Thyroid gland (tissue), 4 donors: ENCODE data around the gene PFKFB2. TPM values are rescaled to one million over a fixed set of nuclear protein-coding genes. Genes with fewer than 3 reads are reported as not detected.

ENCODE experiments used
- DNase-seq, 2 donors: peaks; one replicate each; pipeline ENCODE4 v3.0.0-alpha.2; 2019
- H3K27ac ChIP-seq, 3 donors: fragments of 200-600 bp; sonication (generic); 1 replicate in 2 of 3; 2 replicates in 1 of 3; pipeline ENCODE4 v1.5.1; 2016 to 2019; ENCODE audit warnings: mild to moderate bottlenecking in 1 of 3, moderate library complexity in 1 of 3
- H3K27me3 ChIP-seq: fragments of 200-600 bp; sonication (generic); one replicate; pipeline ENCODE4 v1.5.1; 2019
- H3K36me3 ChIP-seq, 2 donors: fragments of 200-600 bp; sonication (generic); one replicate each; pipeline ENCODE4 v1.5.1; 2016 to 2019
- H3K4me1 ChIP-seq, 2 donors: fragments of 200-600 bp; sonication (generic); one replicate each; pipeline ENCODE4 v1.5.1; 2017 to 2019
- H3K4me3 ChIP-seq, 3 donors: fragments of 200-600 bp; sonication (generic); replicated peaks in 1 of 3; 1 replicate in 2 of 3; 2 replicates in 1 of 3; pipeline ENCODE4 v1.5.1; 2016; ENCODE audit warnings: mild to moderate bottlenecking in 1 of 3
- H3K9me3 ChIP-seq: fragments of 200-600 bp; sonication (generic); one replicate; pipeline ENCODE4 v1.5.1; 2017
- POLR2A ChIP-seq, 2 donors: fragments of 450-650 bp; IDR thresholded peaks; one replicate each; pipeline ENCODE4 v1.6.1; 2017; ENCODE audit warnings: antibody characterized with exemption in 2 of 2, mild to moderate bottlenecking in 2 of 2, moderate library complexity in 1 of 2
- WGBS, 2 donors: methylation state at CpG; one replicate each; pipeline ENCODE4 v1.1.5; 2017; 5-methylcytosine and 5-hydroxymethylcytosine counted together
- intact Hi-C: fragments of 100-400 bp; cut with DNase I; formaldehyde crosslinking; loops from one replicate; pipeline ENCODE4 v1.15.1; 2023
- total RNA-seq, 4 donors: library from RNA; depleted of rRNA; stranded (reverse); fragments of >200 nt; gene quantifications; one replicate each; pipeline ENCODE4 v1.2.3, GENCODE V29; 2016
- TF ChIP-seq, protein P1 (sequence below), 6 experiments: fragments of 200-600 bp in 3 of 6; fragments of 450-650 bp in 3 of 6; sonication (generic) in 3 of 6; IDR thresholded peaks; one replicate each; pipeline ENCODE4 v1.5.1; 2016 to 2019; ENCODE audit warnings: antibody characterized with exemption in 6 of 6, mild to moderate bottlenecking in 2 of 6, inconsistent platforms in 1 of 6, moderate library complexity in 1 of 6

PFKFB2 gene
- total RNA-seq, 4 donors from 2014 or later = 87.7 to 191 (median 110) TPM

DNA sequence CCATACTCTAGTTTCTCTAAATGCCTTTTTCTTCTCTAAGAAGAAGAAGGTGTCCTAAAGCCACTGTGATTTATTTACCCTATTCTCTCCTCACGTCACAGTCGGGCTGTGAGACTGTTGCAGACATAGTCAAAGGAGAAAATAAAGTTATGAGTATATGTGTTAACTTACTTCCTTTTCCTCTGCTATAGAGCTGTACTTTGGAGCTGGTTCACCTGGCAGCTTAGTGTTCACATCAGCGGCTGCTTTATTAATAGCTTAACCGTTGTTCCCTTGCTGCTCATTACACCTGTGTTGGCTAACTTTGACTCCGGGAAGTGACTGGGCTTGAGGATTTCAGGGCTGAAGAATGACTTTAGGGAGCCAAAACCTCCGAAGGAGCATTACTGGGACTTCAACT lies 3.6 kb downstream of the PFKFB2 start:
- no peaks in the 10 kb centered on the region for H3K9me3 ChIP-seq
- H3K36me3 ChIP-seq = peaks cover under 1 to 6% of the 10 kb centered on the region in 2 donors
- peak overlapping the region; percentile 46 to 93 (median 70) for H3K27ac ChIP-seq
- DNase-seq = no peak
- WGBS, 2 donors = 92 to 96% methylated on average over 6 of the region's 6 CpGs
- no peaks in the 10 kb centered on the region for H3K27me3 ChIP-seq
- no peak overlapping the region for H3K4me3 ChIP-seq
- no peak for TF ChIP-seq POLR2A (IDR thresholded peaks at IDR 0.05)
- TF ChIP-seq, protein P1, sequence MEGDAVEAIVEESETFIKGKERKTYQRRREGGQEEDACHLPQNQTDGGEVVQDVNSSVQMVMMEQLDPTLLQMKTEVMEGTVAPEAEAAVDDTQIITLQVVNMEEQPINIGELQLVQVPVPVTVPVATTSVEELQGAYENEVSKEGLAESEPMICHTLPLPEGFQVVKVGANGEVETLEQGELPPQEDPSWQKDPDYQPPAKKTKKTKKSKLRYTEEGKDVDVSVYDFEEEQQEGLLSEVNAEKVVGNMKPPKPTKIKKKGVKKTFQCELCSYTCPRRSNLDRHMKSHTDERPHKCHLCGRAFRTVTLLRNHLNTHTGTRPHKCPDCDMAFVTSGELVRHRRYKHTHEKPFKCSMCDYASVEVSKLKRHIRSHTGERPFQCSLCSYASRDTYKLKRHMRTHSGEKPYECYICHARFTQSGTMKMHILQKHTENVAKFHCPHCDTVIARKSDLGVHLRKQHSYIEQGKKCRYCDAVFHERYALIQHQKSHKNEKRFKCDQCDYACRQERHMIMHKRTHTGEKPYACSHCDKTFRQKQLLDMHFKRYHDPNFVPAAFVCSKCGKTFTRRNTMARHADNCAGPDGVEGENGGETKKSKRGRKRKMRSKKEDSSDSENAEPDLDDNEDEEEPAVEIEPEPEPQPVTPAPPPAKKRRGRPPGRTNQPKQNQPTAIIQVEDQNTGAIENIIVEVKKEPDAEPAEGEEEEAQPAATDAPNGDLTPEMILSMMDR (IDR thresholded peaks at IDR 0.05) = no peak
- H3K4me1 ChIP-seq = peaks cover 38 to 60% of the 10 kb centered on the region in 2 donors
- intact Hi-C loops = no loop called here

DNA sequence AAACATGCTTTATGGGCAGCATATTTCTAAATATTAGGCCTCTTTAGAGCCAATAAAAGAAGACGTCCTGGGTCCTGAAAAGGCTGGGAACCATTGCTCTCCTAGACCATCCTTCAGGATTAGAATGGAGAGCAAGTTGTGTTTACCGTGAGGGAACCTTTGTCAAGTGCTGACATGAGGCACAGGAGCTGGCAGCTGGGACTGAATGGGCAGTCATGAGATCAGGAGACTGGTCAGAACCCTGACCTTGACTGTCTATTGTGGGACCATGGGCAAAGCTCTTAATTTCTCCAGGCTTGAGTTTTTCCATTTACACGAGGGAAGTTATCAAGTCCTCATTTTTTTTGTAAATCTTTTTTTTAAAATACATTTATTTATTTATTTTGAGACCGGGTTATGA lies 5.2 kb downstream of the PFKFB2 start:
- H3K4me1 ChIP-seq = peaks cover 33 to 55% of the 10 kb centered on the region in 2 donors
- intact Hi-C loops = no loop called here
- H3K4me3 ChIP-seq = no peak overlapping the region
- no peak for DNase-seq
- no peaks in the 10 kb centered on the region for H3K27me3 ChIP-seq
- TF ChIP-seq, protein P1 (IDR thresholded peaks at IDR 0.05) = no peak
- H3K9me3 ChIP-seq = no peaks in the 10 kb centered on the region
- peak overlapping the region; percentile 87 to 100 (median 93) for H3K27ac ChIP-seq
- WGBS, 2 donors = 90 to 94% methylated on average over 4 of the region's 4 CpGs
- peaks cover 11 to 14% of the 10 kb centered on the region in 2 donors for H3K36me3 ChIP-seq

DNA sequence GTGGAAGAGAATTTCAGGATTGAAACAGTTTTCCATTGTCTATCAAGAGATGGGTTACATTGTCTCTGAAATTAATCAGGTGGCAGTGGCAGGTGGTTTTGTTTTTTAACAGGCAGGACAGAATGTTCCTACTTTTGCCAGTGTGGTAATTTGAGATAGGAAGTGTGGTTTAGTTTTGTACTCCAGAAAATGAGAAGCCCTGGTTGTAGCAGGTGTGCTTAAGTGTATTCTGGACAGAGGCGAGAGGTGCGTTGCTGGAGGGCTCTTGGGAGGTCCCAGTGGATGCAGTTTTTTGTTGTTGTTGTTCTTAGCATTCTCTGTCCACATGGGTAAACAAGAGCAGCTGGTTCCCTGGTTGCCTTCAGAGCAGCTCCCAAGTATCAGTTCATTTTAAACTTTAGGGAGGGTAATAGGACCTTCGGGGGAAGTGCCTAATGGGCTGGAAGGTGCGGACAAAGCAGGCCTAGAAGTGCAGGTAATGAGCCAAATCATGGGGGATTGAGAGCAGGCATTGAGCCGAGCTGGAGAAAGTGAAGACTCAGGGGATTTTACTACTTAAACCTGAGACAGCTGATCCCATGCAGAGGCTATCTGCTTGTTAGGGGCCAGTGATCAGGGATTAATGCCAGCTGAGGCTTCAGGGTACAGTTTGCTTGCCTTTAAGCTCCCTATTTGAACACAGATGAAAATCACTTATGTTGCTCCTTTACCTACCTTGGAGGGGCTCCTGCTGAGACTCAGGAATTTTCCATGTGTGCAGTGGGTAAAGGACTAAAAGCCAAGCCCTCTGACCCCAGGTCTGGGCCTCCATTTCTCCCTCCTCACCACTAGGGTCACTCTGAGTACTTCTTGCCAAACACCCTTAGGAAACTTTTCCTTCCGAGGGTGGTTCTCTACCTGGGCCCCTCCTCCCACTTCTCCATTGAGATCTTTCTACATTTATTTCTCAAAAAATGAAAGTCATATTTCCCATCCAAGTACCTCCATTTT lies 6.1 kb downstream of the PFKFB2 start:
- Histone ChIP-seq H3K4me1 (peaks cover 36 to 60% of the 10 kb centered on the region in 2 donors), H3K9me3 (no peaks in the 10 kb centered on the region), H3K4me3 (no peak overlapping the region), H3K27me3 (no peaks in the 10 kb centered on the region), H3K27ac (peak overlapping the region; percentile 87 to 100 (median 93)), H3K36me3 (peaks cover 14 to 15% of the 10 kb centered on the region in 2 donors)
- DNase-seq = peak; percentile 64 to 72
- TF ChIP-seq POLR2A (IDR thresholded peaks at IDR 0.05) = peak in 1 of 2 donors; percentile 69
- TF ChIP-seq, protein P1 (IDR thresholded peaks at IDR 0.05) = peak in 3 of 6 experiments; percentile 15 to 41 (median 23)
- intact Hi-C loops = no loop called here
- 35 to 42% methylated on average over 6 of the region's 6 CpGs for WGBS, 2 donors

DNA sequence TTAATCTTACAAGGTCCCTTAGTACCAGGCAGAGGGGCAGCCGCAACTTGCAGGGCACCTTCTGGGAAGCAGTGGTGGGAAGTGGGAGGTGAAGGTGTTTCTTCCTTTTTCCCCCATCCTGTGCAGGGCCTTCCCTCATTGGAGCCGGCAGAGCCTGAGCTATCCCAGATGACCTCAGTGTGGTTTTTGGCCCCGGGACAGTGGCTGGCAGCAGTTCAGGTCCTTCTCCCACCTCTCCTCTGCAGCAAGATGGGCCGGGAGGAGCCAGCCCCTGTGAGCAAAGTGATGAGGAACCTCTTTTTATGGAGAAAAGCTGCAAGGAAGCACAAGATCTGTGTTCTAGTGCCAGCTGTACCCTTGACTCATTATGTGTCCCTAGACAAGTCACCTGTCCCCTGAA lies 6.8 kb downstream of the PFKFB2 start:
- Histone ChIP-seq H3K27me3 (no peaks in the 10 kb centered on the region), H3K9me3 (no peaks in the 10 kb centered on the region), H3K4me3 (no peak overlapping the region), H3K27ac (peak overlapping the region; percentile 87 to 100 (median 93)), H3K4me1 (peaks cover 40 to 56% of the 10 kb centered on the region in 2 donors), H3K36me3 (peaks cover 14 to 15% of the 10 kb centered on the region in 2 donors)
- no peak for TF ChIP-seq POLR2A (IDR thresholded peaks at IDR 0.05)
- TF ChIP-seq, protein P1 (IDR thresholded peaks at IDR 0.05) = no peak
- peak; percentile 54 to 65 for DNase-seq
- 36 to 47% methylated on average over 4 of the region's 4 CpGs for WGBS, 2 donors
- intact Hi-C loops = no loop called here

DNA sequence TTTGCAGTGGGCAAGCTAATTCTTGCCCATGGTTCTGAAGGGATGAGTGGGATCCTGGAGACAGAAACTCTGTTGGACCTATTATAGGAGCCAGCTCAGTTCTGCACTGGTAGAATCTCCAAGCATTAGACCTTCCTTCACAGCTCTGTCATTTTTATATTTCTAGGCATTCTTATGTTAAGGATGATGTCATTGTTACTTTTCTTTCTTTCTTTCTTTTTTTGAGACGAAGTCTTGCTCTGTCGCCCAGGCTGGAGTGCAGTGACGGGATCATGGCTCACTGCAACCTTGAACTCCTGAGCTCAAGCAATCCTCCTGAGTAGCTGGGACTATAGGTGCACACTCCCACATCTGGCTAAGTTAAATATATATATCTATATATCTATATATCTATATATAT lies 7.5 kb downstream of the PFKFB2 start:
- no peaks in the 10 kb centered on the region for H3K27me3 ChIP-seq
- H3K36me3 ChIP-seq = peaks cover 15 to 16% of the 10 kb centered on the region in 2 donors
- no peaks in the 10 kb centered on the region for H3K9me3 ChIP-seq

More for the DNA sequence above, 7.5 kb downstream of the PFKFB2 start:
- H3K4me3 ChIP-seq = no peak overlapping the region
- no peak for DNase-seq
- intact Hi-C loops = no loop called here
- peaks cover 47 to 59% of the 10 kb centered on the region in 2 donors for H3K4me1 ChIP-seq
- TF ChIP-seq POLR2A (IDR thresholded peaks at IDR 0.05) = no peak
- TF ChIP-seq, protein P1 (IDR thresholded peaks at IDR 0.05) = no peak
- 58 to 67% methylated on average over 3 of the region's 3 CpGs for WGBS, 2 donors
- peak overlapping the region; percentile 87 to 100 (median 93) for H3K27ac ChIP-seq
